ENCODE measurements around the gene UBE2D2. TPM values are rescaled to one million over a fixed set of nuclear protein-coding genes. Genes with fewer than 3 reads are reported as not detected.

The UBE2D2 gene
- total and polyA plus RNA-seq, 2 of the 13 experiments (the other 11 are each of a cell fraction or from before 2014, with no cell fraction given): 79.1 to 109 TPM

- CTCF ChIA-PET (ENCODE audit: low intra/inter-chr PET ratio, low total read pairs): no interaction called here
- no peak overlapping the region for H2AFZ ChIP-seq (ENCODE audit: low read length)
Observed at GRCh38 chr5:139638736-139639618, 77.8 kb downstream of the UBE2D2 start.

More at GRCh38 chr5:139638736-139639618, 77.8 kb downstream of the UBE2D2 start:
- peak; percentile 2 for TF ChIP-seq PTBP1 (IDR thresholded peaks at IDR 0.05; ENCODE audit: low read depth, low read length, poor library complexity, severe bottlenecking)
- 0 out of 2 replicates have a peak, but pooled peaks have one; percentile 12 for TF ChIP-seq MAX (IDR thresholded peaks at IDR 0.05)
- TF ChIP-seq ARNT (IDR thresholded peaks at IDR 0.05): no peak
- 0 out of 2 replicates have a peak, but pooled peaks have one; percentile 8 for TF ChIP-seq ZBTB39 (CRISPR knock-in tag; IDR thresholded peaks at IDR 0.05)
- Histone ChIP-seq H3K9ac (ENCODE audit: insufficient read depth, low read depth, low read length) (peak overlapping the region; percentile 72; the same call in 1 of the 2 replicates), H3K4me2 (ENCODE audit: low read depth, low read length) (peak overlapping the region; percentile 96), H3K4me3 (replicated peaks in 1 of 3; ENCODE audit: insufficient read depth in 1 of 3, low read depth in 2 of 3, low read length in 3 of 3) (peak overlapping the region in 1 of 3 experiments; percentile 78; a peak in 1 of 6 replicates), H4K20me1 (ENCODE audit: insufficient read depth, low read length) (no peaks in the 10 kb centered on the region), H3K9me3 (ENCODE audit: low read length) (no peaks in the 10 kb centered on the region), H3K27ac (ENCODE audit: extremely low read length, insufficient read depth, low read length) (peak overlapping the region; percentile 72), H3K79me2 (ENCODE audit: insufficient read depth, low read length) (no peaks in the 10 kb centered on the region), H3K4me1 (ENCODE audit: insufficient read depth, low read length) (peaks cover 92% of the 10 kb centered on the region), H3K27me3 (ENCODE audit: control insufficient read depth in 1 of 2, insufficient read depth in 2 of 2, low read length in 2 of 2) (no peaks in the 10 kb centered on the region), H3K36me3 (replicated peaks in 1 of 2; ENCODE audit: control insufficient read depth in 1 of 2, insufficient read depth in 2 of 2, low read length in 2 of 2) (no peaks in the 10 kb centered on the region)
- BruUV-seq (replicated peaks): no TSS peak
- DNase-seq (ENCODE audit: low spot score) (no peak), ATAC-seq (no peak), FAIRE-seq (no peak)
- 63% methylated on average over 6 of the region's 12 CpGs for WGBS (ENCODE audit: low lambda C conversion rate)
- in situ Hi-C loops (cut with HindIII; ENCODE audit: extremely low pct_ligation_motif_present, low pct_unique_long_range_greater_than_20kb): loop anchor here (5.0 to 25.0 kb wide), 2 partner anchors 68 to 323 kb away; no protein-coding TSS in a partner anchor
- intact Hi-C loops (cut with micrococcal nuclease; ENCODE audit: unreplicated experiment): loop anchor here (10.0 kb wide), 1 partner anchor 206 kb away; no protein-coding TSS in a partner anchor
- POLR2A ChIA-PET: interaction anchor here (1.6 to 4.6 kb wide), 7 partner anchors 8 to 94 kb away, joined by 3 to 95 read pairs (median 14); partner anchors contain the start of gene CXXC5
